GM19193 (cell line): Measurements from ENCODE around the gene HPSE2.

ENCODE experiments used
- POLR2A ChIP-seq: IDR thresholded peaks from 4 replicates; pipeline ENCODE4 v1.6.1; 2011; ENCODE audit not compliant: insufficient read depth, insufficient read length; ENCODE audit errors: extremely low read depth

The HPSE2 gene

DNA sequence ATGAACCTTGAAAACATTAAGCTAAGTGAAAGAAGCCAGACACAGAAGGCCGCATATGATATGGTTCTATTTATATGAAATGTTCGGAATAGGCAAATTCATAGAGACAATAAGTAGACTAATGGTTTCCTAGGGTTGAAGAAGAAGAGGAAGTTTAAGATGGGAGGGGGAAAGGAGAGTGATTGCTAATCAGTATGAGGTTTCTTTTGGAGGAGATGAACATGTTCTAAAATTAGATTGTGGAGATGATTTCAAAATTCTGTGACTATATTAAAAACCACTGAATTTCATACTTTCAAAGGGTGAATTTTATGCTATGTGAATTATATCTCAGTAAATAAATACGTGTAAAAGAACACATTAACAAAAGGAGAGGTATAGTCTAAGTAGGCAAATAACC lies 612.5 kb downstream of the HPSE2 start:
- TF ChIP-seq POLR2A, result no peak

DNA sequence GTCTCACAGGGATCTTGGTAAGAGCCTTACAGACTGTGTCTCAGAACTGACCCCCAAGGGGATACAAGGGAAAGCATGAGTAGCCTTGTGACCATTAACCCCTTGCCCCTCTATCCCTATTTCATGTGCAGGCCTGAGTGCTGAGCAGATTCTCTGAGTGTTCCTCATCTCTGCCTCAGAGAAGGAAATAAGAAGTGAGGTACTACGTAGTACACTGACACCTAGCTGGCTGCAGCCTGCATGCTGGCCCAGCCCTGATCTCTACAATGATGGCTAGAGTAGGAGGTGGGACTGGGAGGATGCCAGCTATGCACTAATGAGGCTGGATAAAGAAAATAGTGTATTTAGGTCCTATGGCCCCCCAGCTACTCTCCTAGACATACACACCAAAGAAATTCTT lies 614.0 kb downstream of the HPSE2 start:
- no peak for TF ChIP-seq POLR2A

DNA sequence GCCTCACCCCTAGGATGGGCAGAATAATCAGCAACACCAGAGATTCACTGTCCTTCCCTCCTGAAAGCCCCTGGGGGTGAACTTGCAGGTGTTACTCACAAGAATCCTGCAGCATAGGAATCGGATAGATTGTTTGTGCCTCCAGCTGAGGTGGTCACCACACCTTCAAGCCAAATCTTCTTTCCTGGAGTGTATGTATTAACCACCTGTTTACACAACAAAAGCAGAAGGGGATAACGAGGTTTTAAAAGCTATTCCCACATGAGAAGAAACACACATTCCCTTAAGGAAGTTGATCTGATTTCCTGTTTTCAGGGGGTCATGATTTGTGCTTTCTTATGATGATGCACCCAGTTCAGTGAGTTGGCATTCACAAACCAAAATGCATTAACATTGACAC lies 615.1 kb downstream of the HPSE2 start:
- TF ChIP-seq POLR2A, result no peak

DNA sequence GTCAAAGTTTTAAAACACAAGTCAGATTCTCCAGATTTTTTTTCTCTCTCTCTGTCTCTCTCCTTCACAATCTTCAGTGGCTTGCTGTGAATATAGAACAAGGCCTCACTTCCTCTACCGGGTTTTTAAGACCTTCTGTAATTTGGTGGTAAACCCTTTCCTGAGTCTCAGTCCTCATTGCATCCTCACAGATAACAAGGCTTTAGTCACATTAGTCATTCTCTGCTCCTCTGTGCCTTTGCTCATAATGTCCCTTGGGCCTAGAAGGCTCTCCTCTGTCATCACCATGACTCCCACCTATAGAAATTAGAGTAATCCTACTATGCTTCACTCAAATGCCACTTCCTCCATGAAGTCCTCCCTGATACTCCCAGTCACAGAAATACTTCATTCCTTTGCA lies 616.2 kb downstream of the HPSE2 start:
- no peak for TF ChIP-seq POLR2A

DNA sequence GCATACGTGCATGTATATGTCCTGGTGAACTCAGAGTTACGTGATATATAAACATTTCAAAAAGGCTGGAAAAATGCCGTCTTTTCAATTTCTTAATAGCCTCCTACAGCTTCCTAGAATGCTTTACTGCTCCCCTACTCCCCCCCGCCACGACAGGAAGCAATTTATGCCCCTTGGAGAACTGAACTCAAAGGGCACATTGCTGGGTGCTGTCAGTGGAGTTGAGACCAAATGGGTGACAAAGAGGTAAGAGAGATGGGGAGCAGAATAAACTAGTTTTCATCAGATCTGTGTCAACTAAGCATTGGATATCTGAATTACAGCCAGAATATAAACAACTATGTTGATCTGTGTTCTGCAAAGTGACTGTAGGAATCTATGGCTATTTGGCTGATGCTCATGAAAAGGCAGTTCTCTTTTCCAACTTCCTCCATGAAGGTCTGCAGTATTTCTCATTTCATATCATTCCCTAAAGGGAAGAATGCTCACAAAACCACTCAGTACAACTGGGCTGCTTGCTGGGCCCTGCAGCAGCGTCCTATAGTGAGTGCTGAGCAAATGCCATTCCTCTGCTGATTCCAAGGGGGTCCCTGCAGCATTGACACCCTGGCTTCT lies 617.6 kb downstream of the HPSE2 start:
- no peak for TF ChIP-seq POLR2A

DNA sequence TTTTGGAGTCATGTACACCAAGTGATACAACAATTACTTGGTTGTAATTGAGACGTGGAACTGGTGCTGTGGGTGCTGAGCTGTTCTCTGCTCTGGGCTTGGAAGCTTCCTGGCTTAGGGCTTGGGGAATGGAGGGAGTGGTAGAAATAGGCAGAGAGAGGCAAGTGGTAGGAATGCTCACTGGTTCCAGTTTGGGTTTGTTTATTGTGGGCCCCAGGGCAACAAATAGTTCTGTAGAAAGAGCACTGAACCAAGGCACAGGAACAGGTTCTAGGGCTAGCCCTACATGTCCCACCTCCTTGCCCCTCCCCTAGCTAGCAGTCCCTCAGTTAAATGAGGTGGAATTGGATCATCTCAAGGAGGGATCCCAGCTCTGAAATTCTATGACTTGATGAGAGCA lies 622.2 kb downstream of the HPSE2 start:
- TF ChIP-seq POLR2A, result no peak

DNA sequence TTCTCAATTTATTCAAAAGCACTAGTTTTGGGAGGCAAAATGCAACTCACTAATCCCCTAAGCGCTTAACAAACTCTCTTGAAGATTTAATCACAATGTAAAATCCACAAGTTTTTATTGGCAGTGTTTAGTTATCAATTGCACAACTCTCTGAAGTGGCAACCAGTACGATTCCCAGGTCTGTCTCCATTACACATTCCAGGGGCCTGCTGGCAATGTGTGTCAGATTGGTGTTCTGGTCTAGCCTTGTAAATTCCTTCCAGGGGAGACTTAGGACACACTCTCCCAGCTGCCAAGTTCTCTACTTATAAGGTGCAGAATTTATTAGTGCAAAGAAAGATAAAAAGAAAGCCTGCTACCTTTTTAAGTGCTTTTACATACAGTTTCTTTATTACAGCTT lies 624.2 kb downstream of the HPSE2 start:
- TF ChIP-seq POLR2A, result no peak

DNA sequence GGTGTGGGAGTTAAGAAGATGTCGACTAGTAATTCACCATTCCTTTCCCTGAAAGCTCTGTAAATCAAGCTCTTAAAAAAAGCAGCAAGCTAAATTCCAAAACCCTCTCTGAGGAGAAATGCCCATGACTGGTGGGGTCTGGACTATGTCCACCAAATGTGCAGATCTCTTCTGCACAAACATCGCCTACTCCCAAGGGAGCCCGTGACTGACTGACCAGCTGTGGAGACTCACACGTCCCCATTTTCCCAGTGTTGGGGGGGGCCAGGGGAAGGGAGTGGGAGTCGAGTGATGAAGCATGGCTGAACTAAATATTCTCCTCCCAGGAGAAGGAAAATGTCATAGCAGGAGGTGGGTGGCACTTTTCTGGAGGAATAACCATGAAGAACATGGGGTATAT lies 624.8 kb downstream of the HPSE2 start:
- TF ChIP-seq POLR2A, result no peak

DNA sequence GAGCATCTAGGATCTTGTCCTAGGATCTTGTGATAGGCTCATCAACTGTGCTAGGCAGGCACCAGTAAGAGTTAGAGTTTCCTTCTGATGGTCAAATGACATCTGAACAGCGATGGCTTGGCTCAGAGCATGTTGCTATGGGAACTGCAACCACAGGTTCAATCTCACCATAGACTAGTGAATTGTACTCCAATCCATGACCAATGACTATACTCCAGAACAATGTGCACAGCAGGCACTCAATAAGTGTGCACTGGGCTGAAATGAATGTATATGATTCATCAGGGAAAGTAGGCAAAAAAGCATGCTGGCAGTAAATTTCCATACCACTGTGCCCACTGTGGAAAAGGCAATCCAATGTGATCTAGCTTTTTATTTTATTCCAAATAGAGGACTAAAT lies 625.4 kb downstream of the HPSE2 start:
- no peak for TF ChIP-seq POLR2A

DNA sequence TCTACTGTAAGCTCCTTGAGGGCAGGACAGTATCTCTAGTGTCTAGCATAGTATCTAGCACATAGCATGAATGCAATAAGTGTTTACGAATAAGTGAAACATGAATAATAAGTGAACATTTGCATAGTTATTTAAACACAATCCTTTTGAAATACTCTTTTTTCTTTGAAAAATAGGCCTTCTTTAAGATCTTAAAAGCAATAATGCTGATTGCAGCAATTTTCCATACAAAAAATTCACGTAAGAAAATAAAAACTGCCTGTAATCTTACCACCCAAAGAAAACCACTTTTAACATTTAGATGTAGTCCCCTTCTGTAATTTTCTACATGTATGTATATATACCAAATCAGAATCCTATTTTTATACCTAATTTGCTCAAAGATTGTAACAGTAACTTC lies 626.4 kb downstream of the HPSE2 start:
- TF ChIP-seq POLR2A, result no peak

DNA sequence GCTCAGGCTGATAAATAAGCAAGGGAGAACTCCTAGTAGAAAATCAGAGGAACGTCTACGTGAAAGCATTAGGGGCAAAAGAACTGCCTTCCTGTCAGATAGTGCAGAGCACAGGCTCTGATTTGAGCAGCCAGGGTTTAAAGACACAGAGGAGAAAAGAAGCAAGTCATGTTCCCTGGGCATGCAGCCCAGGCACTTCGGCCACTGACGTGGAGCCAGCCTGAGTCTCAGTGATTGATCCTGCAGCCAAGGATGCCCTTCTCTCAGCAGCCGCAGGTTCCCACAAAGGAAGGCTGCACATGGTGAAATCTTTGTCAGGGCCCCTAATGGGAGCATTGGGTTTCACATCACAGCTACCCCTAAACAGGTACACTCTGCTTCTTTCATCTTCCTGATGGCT lies 627.2 kb downstream of the HPSE2 start:
- no peak for TF ChIP-seq POLR2A

DNA sequence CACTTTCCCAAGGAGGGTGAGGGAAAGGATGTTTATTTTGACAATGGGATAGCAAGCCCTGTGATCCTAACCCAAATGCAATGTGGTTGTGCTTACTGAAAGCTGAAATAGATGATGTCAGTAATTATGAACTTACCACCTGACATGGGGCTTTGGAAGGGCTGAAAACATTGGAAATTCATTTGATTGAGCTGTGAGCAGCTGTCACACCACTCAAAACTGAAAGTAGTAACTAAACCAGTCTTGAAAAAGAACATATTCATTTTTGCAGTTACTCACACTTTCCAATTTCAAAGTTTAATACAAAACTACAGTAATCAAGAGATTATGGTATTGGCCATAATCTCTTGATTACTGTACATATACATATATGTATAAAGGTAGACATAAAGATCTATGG lies 633.4 kb downstream of the HPSE2 start:
- no peak for TF ChIP-seq POLR2A

DNA sequence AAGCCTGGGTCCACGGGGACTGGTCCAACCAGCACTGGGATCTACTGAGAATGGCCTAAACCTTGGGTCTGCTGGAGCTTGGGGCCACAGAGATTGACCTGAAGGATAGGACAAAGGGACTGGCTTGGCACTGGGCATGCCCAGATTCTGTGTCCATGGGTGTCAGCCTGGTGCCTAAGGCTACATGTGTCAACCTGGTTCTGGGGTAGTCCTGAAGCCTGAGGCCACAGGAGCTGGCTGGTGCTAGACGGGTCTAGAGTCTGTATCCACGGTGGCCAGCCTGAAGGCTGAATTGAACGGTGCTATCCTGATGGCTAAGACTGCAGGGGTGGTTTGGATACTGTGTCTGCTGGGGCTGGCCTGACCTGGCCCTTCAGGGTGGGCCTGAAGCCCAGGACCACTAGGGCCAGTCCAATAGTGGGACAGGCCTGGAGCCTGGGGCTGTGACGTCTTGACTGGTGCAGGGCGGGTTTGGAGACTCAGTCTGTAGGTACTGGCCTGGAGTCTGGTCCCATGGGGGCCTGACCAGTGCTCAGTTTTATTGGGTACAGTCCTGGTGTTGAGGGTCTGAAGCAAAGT lies 636.5 kb downstream of the HPSE2 start:
- no peak for TF ChIP-seq POLR2A

DNA sequence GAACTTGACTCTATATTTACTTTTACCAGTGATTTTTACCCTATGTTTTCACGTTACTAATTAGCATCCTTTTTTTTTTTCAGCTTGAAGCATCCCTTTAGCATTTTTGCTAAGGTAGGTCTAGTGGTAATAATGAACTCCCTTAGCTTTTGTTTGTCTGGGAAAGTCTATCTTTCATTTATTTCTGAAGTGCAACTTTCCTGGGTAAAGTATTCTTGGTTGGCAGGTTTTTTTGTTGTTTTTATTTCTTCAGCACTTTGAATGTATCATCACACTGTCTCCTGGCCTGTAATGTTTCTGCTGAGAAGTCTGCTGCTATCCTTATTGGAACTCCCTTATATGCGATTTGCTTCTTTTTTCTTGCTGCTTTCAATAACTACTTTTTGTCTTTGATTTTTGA lies 639.2 kb downstream of the HPSE2 start:
- TF ChIP-seq POLR2A, result no peak

DNA sequence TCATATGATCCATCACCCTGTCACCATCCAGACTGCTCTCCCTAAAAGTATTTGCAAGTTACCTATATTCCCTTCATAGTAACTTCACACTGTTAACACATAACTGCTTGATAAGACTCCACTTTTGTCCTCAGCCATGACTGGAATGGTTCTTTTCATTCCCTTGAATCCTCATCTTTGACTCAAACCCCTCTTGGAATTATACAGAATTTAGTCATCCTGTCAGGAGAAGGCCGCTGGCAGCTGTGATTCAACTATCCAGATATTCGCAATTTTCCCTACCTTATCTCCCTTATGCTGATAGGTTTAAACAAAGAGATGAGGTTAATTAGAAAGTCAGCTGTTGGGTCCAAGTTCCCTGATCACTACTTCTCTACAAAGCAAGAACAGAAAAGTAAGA lies 646.0 kb downstream of the HPSE2 start:
- TF ChIP-seq POLR2A, result no peak

DNA sequence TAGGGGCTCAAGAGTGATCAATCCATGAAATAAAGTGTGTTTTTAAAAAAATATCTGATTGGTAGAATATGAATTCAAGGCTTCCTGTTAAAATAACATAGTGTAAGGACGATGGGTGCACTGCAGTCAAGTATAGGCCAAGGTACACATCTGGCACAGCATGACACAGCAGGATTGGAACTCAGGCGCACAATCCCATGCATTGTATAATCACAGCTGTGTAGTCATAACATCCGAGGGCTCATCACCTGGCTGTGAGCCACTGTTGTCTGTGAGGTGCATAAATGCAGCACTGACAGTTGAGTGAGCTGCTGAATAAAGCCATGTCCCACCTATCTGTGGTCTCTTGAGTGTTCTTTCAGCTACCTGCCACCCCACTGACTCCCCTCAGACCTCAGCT lies 646.6 kb downstream of the HPSE2 start:
- no peak for TF ChIP-seq POLR2A
